Measurements from ENCODE around the gene RBM47. TPM values are rescaled to one million over a fixed set of nuclear protein-coding genes. Genes with fewer than 3 reads are reported as not detected.

The RBM47 gene
- total and polyA plus RNA-seq, 2 of the 4 experiments (the other 2 are of a cell fraction) = 0.44 to 1.1 TPM

DNA sequence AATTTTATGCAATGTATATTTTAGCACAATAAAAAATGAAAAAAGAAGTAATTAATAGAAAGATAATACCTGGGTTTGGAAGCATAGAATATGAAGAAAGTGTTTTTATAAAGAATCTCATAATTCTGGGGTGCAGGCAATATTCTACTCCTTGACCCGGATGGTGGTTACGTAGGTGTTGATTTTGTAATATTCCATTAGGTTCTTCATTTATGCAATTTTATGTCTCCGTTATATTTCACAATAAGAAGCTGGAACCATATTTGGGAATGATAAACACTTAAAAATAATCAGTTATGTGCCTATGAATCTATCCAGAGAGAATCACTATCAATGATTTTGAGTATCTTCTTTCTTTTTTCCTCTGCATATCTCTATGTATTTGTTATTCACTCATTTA, 256.0 kb downstream of the RBM47 start:
- H3K9ac ChIP-seq (ENCODE audit: low read depth, low read length) = no peak overlapping the region
- no TSS peak for BruUV-seq (replicated peaks)
- no peak overlapping the region for H2BK15ac ChIP-seq (ENCODE audit: low read depth, low read length)
- H3K23ac ChIP-seq (ENCODE audit: low read depth, low read length) = no peak overlapping the region
- dilution Hi-C loops (cut with HindIII; ENCODE audit: low sequenced_read_pairs, unreplicated experiment) (no loop called here), in situ Hi-C loops (cut with MboI; ENCODE audit: low sequenced_read_pairs) (no loop called here), intact Hi-C loops (cut with micrococcal nuclease) (no loop called here)
- TF ChIP-seq SMC3 (IDR thresholded peaks at IDR 0.05; ENCODE audit: low read depth, low read length) (no peak), NFE2L2 (IDR thresholded peaks at IDR 0.05; ENCODE audit: low read depth, low read length) (no peak), RCOR1 (IDR thresholded peaks at IDR 0.05; ENCODE audit: insufficient replicate concordance, low read length) (no peak)
- no peaks in the 10 kb centered on the region for H3K79me1 ChIP-seq (ENCODE audit: low read depth in 1 of 2, low read length in 2 of 2)
- H3K4me1 ChIP-seq (ENCODE audit: control insufficient read depth, insufficient read depth, low read length) = no peaks in the 10 kb centered on the region
- no peak overlapping the region for H3K14ac ChIP-seq (replicated peaks; ENCODE audit: low read depth, low read length)
- 0 out of 2 replicates have a peak, but pooled peaks cover 3% of the 10 kb centered on the region for H3K9me1 ChIP-seq (ENCODE audit: insufficient read depth, low read length)
- H4K91ac ChIP-seq (ENCODE audit: insufficient read depth, low read depth, low read length) = no peak overlapping the region
- no peak overlapping the region for H2AK9ac ChIP-seq (replicated peaks; ENCODE audit: low read depth, low read length, poor library complexity)
- no peak overlapping the region for H3K4ac ChIP-seq (ENCODE audit: low read depth, low read length)
- peaks cover 6% of the 10 kb centered on the region for H3K27me3 ChIP-seq (ENCODE audit: control insufficient read depth, insufficient read depth, low read length)
- H3K27ac ChIP-seq (ENCODE audit: insufficient read depth, low read length) = no peak overlapping the region
- H2AK5ac ChIP-seq (ENCODE audit: low read depth, low read length) = no peak overlapping the region
- no peak overlapping the region for H3K4me2 ChIP-seq (ENCODE audit: low read depth, low read length)
- H3K18ac ChIP-seq (ENCODE audit: low read depth, low read length) = no peak overlapping the region
- ATAC-seq (ENCODE audit: low read depth) (no peak), DNase-seq (no peak)
- H3K4me3 ChIP-seq (ENCODE audit: insufficient read depth, low read depth, low read length) = no peak overlapping the region
- H3K56ac ChIP-seq (ENCODE audit: extremely low read depth, insufficient read depth, low read length) = no peak overlapping the region
- ChIA-PET CTCF (no interaction called here), POLR2A (ENCODE audit: unreplicated experiment) (no interaction called here)
- no peaks in the 10 kb centered on the region for H4K20me1 ChIP-seq (ENCODE audit: insufficient read depth, low read length)
- H2BK20ac ChIP-seq (ENCODE audit: low read depth, low read length) = no peak overlapping the region
- H3K9me3 ChIP-seq (ENCODE audit: control insufficient read depth, insufficient read depth, low read length) = no peaks in the 10 kb centered on the region
- no CpG with 5 or more reads among the region's 3 CpGs for whole genome bisulfite sequencing, 2 experiments (ENCODE audit: extremely low coverage in 2 of 2, insufficient read length in 1 of 2)
- H2BK120ac ChIP-seq (ENCODE audit: low read depth, low read length) = no peak overlapping the region
- no peaks in the 10 kb centered on the region for H3K36me3 ChIP-seq (ENCODE audit: control insufficient read depth, insufficient read depth, low read length)
- H4K5ac ChIP-seq (ENCODE audit: low read depth, low read length) = no peak overlapping the region
- no peak overlapping the region for H2BK5ac ChIP-seq (ENCODE audit: low read depth, low read length, poor library complexity, severe bottlenecking)
- no peak overlapping the region for H2AFZ ChIP-seq (replicated peaks; ENCODE audit: low read length, poor library complexity)
- no peak overlapping the region for H4K8ac ChIP-seq (ENCODE audit: low read depth in 2 of 2, low read length in 2 of 2)

Small RNA genes lying within 50 kb of the gene (microRNA-seq; reads per million reads assigned to microRNA genes)
- gene AC098869.1 (ENCODE audit: insufficient read depth, insufficient read length) = not detected
- 0 to 1.0 reads per million in 2 experiments for gene MIR4802 (ENCODE audit: insufficient read depth in 1 of 2, insufficient read length in 1 of 2, unreplicated experiment in 1 of 2)
- gene RNU7-74P (ENCODE audit: insufficient read depth, insufficient read length) = not detected

Small RNA genes lying within 50 kb of the gene (small RNA-seq; reads per million reads assigned to genes)
- gene AC098869.1 (0 reads per million in 5 experiments), gene MIR4802 (0 to 1.2 (median 0) reads per million in 5 experiments), gene RNU7-74P (0 reads per million in 5 experiments)

Other genes with a start within 250 kb of the RBM47 start
- not detected in 2 replicates for gene NSUN7, start 120.1 kb upstream of the RBM47 start, total RNA-seq (2012; rRNA removed)
- not detected in 2 replicates for gene NSUN7, start 120.1 kb upstream of the RBM47 start, polyA plus RNA-seq (2012; rRNA removed)